GM19043 (cell line): ENCODE results near the gene WDTC1.
"Not testable (repeated sequence)": the region's sequence is repeated elsewhere in the genome, so short reads cannot be mapped to it uniquely, and the experiment has no call there.

ENCODE experiments used
- ATAC-seq: cut with Tn5 transposase; IDR thresholded peaks from one replicate; pipeline ENCODE4 v1.9.1; 2021; ENCODE audit warnings: low read depth; ENCODE audit not compliant: unreplicated experiment

The WDTC1 gene

GRCh38 chr1:27243665-27244064 is 9.2 kb downstream of the WDTC1 start:
- ATAC-seq, result not testable (repeated sequence)

GRCh38 chr1:27246194-27246593 is 11.8 kb downstream of the WDTC1 start:
- no peak for ATAC-seq

DNA sequence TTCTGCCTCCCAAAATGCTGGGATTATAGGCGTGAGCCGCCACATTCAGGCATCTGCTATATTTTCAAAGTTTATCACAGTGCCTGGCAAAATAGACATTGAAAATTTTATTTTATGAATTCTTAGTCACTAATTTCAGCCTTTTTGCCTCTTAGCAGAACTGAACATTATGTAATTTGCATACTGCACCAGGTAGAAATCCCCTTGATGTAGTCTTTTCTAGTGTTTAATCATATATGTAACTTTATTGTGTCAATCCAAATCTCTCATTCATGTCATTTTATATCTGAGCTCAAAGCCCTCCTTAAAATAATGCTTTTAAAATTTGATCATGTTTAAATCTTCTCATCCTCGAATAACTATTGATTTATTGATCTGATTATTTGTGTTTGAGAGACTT is 19.2 kb downstream of the WDTC1 start:
- ATAC-seq, result no peak

- ATAC-seq, result no peak
Measured at GRCh38 chr1:27255136-27255535, 20.7 kb downstream of the WDTC1 start.

- no peak for ATAC-seq
Measured at GRCh38 chr1:27257155-27257554, 22.7 kb downstream of the WDTC1 start.

GRCh38 chr1:27258598-27258997 is 24.2 kb downstream of the WDTC1 start:
- ATAC-seq, result no peak

DNA sequence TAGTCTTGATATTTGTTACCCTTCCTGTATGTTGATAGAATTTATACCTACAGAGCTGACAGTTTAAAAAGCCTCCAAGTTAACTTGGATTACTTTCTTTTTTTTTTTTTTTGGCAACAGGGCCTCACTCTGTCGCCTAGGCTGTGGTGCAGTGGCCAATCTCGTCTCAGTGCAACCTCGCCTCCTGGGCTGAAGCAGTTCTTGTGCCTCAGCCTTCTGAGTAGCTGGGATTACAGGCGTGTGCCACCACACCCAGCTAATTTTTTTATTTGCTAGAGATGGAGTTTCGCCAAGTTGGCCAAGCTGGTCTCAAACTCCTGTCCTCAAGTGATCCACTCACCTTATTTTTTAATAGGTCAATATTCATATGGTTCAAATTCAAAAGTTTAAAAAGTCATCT is 32.7 kb downstream of the WDTC1 start:
- no peak for ATAC-seq

GRCh38 chr1:27269276-27269675 is 34.8 kb downstream of the WDTC1 start:
- no peak for ATAC-seq

GRCh38 chr1:27274204-27274603 is 39.8 kb downstream of the WDTC1 start:
- ATAC-seq, result no peak

DNA sequence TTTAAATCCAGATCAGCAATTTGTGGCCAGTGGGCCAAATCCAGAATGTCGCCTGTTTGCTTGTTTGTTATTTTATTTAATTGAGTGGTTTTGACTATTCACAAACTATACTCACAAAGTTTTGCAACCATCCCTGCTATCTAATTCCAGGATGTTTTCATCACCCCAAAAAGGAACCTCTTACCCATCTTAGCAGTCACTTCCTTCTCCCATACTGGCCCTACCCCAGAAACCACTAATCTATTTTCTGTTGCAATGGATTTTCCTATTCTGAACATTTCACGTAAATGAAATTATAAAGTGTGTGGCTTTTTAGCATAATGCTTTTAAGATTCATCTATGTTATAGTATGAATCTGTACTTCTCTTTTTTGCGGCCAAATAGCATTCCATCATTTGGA is 41.3 kb downstream of the WDTC1 start:
- ATAC-seq, result no peak

- no peak for ATAC-seq
Measured at GRCh38 chr1:27284425-27285273, 50.2 kb downstream of the WDTC1 start.

- ATAC-seq, result no peak
Measured at GRCh38 chr1:27285274-27285660, 50.8 kb downstream of the WDTC1 start.

- not testable (repeated sequence) for ATAC-seq
Measured at GRCh38 chr1:27285821-27286220, 51.4 kb downstream of the WDTC1 start.

- not testable (repeated sequence) for ATAC-seq
Measured at GRCh38 chr1:27289125-27289524, 54.7 kb downstream of the WDTC1 start.

- ATAC-seq, result no peak
Measured at GRCh38 chr1:27290581-27290980, 56.1 kb downstream of the WDTC1 start.

GRCh38 chr1:27292106-27292505 is 57.7 kb downstream of the WDTC1 start:
- ATAC-seq, result no peak

GRCh38 chr1:27293915-27294314 is 59.5 kb downstream of the WDTC1 start:
- ATAC-seq, result no peak

DNA sequence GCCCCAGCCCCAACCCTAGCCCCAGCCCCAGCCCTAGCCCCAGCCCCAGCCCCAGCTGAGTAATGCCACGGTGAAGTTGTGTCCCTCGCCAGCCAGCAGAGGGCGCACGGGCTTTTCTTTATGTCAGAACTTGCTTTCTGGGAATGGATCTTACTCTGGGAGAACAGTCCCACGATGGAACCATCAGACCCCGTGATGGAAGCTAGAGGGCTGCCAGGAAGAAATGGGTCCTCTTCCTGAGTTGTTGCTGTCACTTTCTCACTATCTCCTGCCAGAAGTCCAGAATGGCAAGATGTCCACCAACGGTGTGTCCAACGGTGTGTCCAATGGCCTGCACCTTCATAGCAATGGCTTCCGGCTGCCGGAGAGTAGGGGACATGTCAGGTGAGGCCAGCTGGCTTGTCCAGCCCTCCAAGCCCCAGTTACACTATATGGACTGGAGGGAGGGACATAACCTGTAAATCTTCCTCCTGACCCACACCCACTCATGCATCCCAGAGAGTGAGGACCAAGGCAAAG is 62.4 kb downstream of the WDTC1 start:
- no peak for ATAC-seq

DNA sequence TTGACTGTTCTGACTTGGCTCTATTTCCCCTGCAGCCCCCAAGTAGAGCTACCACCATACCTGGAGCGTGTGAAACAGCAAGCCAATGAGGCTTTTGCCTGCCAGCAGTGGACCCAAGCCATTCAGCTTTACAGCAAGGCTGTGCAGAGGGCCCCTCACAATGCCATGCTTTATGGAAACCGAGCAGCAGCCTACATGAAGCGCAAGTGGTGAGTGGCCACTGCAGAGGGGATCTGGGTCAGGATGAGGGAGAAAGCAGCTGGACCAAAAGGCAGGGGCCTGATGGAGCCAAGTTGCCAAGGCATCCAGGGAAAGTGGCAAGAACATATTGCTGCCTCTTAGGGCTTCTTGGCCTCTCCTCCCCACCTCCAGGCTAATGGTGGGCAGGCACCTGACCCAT is 63.5 kb downstream of the WDTC1 start:
- no peak for ATAC-seq

- ATAC-seq, result no peak
Measured at GRCh38 chr1:27298632-27299384, 64.4 kb downstream of the WDTC1 start.

DNA sequence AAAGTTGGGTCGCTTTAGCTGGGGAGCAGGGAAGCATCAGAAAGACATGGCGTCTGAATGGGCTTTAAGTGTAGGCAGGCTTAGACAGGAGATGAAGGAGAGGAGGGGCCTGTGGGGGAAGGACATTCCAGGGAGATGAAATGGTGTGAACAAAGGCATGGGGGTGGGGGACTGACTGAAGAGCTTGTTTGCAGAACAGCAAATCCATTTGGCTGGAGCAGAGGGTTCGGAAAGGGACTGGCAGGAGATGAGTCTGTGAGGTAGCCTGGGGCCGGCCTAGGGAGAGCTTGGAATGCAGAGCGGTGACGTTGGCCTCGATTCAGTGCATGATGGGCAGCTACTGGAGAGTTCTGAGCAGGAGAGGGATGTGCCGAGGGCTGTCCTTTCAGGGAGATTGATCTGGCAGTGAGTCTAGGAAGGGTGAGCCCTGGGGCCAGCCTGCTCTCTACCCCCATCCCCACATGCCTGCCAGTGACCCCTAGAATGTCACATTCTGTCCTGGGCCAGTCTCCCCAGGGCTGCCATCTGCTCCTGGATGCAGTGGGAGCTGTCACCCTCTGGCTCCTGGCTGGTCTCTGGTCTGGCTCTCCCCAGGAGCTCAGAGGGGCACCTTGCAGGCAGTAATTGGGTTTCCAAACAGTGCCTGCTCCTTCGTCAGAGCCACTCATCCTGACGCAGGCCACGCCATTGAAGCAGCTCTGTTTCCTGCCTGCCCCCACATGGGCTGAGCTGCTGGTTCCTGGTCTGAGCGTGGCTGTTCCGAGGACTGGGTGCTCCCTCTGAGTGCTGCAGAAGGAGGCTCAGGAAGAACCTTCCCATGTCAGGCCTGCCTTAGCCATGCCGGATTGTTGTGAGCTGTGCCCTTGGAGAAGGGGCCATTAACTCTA is 65.2 kb downstream of the WDTC1 start:
- ATAC-seq, result no peak
